Measurements from ENCODE around the gene RGS12. TPM values are rescaled to one million over a fixed set of nuclear protein-coding genes. Genes with fewer than 3 reads are reported as not detected.

The RGS12 gene
- polyA plus RNA-seq, 1 of the 3 experiments (the other 2 are of a cell fraction), result 18.4 TPM

- POLR2A ChIA-PET, result no interaction called here
- no peak overlapping the region for H3K27ac ChIP-seq (ENCODE audit: low read depth in 2 of 2, low read length in 1 of 2)
These were observed 23.5 kb upstream of the RGS12 start for GRCh38 chr4:3269105-3269927.

More at GRCh38 chr4:3269105-3269927, 23.5 kb upstream of the RGS12 start:
- peak; percentile 22 for DNase-seq
- TF ChIP-seq TAF1 (IDR thresholded peaks at IDR 0.05; ENCODE audit: borderline replicate concordance, low read depth, low read length) (no peak), GATA2 (CRISPR knock-in tag; IDR thresholded peaks at IDR 0.05) (no peak), EZH2phosphoT487 (IDR thresholded peaks at IDR 0.05; ENCODE audit: borderline replicate concordance, low read depth) (no peak), REST (IDR thresholded peaks at IDR 0.05; ENCODE audit: low read depth, low read length) (no peak), USF2 (IDR thresholded peaks at IDR 0.05; ENCODE audit: borderline replicate concordance, low read depth, low read length) (no peak), MAX (IDR thresholded peaks at IDR 0.05; ENCODE audit: low read depth) (no peak), EP300 (IDR thresholded peaks at IDR 0.05; ENCODE audit: borderline replicate concordance in 1 of 2, low read depth in 1 of 2, low read length in 1 of 2) (no peak)
- Histone ChIP-seq H3K27me3 (ENCODE audit: insufficient read depth) (no peaks in the 10 kb centered on the region), H2AFZ (ENCODE audit: low read depth) (no peak overlapping the region), H4K20me1 (ENCODE audit: insufficient read depth) (no peaks in the 10 kb centered on the region), H3K9me2 (no peaks in the 10 kb centered on the region), H3K4me1 (ENCODE audit: control insufficient read depth in 1 of 2, insufficient read depth in 2 of 2, low read depth in 1 of 2, low read length in 1 of 2) (no peaks in the 10 kb centered on the region), H3K4me2 (no peak overlapping the region), H3K36me3 (replicated peaks in 1 of 2; ENCODE audit: control insufficient read depth in 1 of 2, insufficient read depth in 2 of 2, low read length in 1 of 2) (no peaks in the 10 kb centered on the region), H3F3A (replicated peaks; ENCODE audit: insufficient read depth) (no peaks in the 10 kb centered on the region), H3K4me3 (ENCODE audit: low read depth in 2 of 2, low read length in 1 of 2) (no peak overlapping the region), H3K9me3 (peaks cover 3% of the 10 kb centered on the region; the same call in 1 of the 2 replicates), H3K9ac (no peak overlapping the region), H3K79me2 (ENCODE audit: insufficient read depth) (no peaks in the 10 kb centered on the region)
- WGBS (ENCODE audit: low lambda C conversion rate), result 76% methylated on average over 16 of the region's 25 CpGs
- CTCF ChIA-PET, result no interaction called here

Measured in SK-N-SH (cell line).